H7 (cell line): Measurements from ENCODE around the gene GALNT1. TPM values are rescaled to one million over a fixed set of nuclear protein-coding genes. Genes with fewer than 3 reads are reported as not detected.

Experiments used
- DNase-seq: peaks from one replicate; pipeline ENCODE4 v3.0.0; 2012
- H3K27me3 ChIP-seq: 2 replicates; pipeline ENCODE4 v1.6.0; 2011; ENCODE audit warnings: mild to moderate bottlenecking, low read length; ENCODE audit not compliant: control insufficient read depth, insufficient read depth
- H3K36me3 ChIP-seq: replicated peaks from 2 replicates; pipeline ENCODE4 v1.5.1; 2011; ENCODE audit warnings: low read length; ENCODE audit not compliant: control insufficient read depth, insufficient read depth
- H3K4me3 ChIP-seq: 2 replicates; pipeline ENCODE4 v1.5.1; 2011; ENCODE audit warnings: low read depth, mild to moderate bottlenecking, control low read depth, low read length, moderate library complexity; ENCODE audit not compliant: insufficient read depth
- total RNA-seq: library from RNA; depleted of rRNA; stranded (reverse); fragments of >200 nt; shearing (Covaris generic); gene quantifications from 2 replicates; pipeline ENCODE4 v1.2.3, GENCODE V29; 2014

Gene GALNT1
- total RNA-seq, 1 experiment from 2014 or later = 83.3 TPM

- DNase-seq = no peak
- H3K36me3 ChIP-seq = peaks cover 3% of the 10 kb centered on the region; the same call in 1 of the 2 replicates
- no peaks in the 10 kb centered on the region for H3K27me3 ChIP-seq
- no peak overlapping the region for H3K4me3 ChIP-seq
Measured at GRCh38 chr18:35693829-35694228, 112.3 kb downstream of the GALNT1 start.

GRCh38 chr18:35694808-35695207 is 113.3 kb downstream of the GALNT1 start:
- Histone ChIP-seq H3K36me3 (peaks cover 3% of the 10 kb centered on the region; the same call in 1 of the 2 replicates), H3K27me3 (no peaks in the 10 kb centered on the region), H3K4me3 (no peak overlapping the region)
- no peak for DNase-seq

GRCh38 chr18:35695384-35695783 is 113.8 kb downstream of the GALNT1 start:
- no peaks in the 10 kb centered on the region for H3K27me3 ChIP-seq
- no peak overlapping the region for H3K4me3 ChIP-seq
- DNase-seq = no peak
- H3K36me3 ChIP-seq = peaks cover 3% of the 10 kb centered on the region; the same call in 1 of the 2 replicates

- DNase-seq = no peak
- peaks cover 3% of the 10 kb centered on the region; the same call in 1 of the 2 replicates for H3K36me3 ChIP-seq
- no peaks in the 10 kb centered on the region for H3K27me3 ChIP-seq
- H3K4me3 ChIP-seq = no peak overlapping the region
Measured at GRCh38 chr18:35695803-35696202, 114.3 kb downstream of the GALNT1 start.

GRCh38 chr18:35696307-35696706 is 114.8 kb downstream of the GALNT1 start:
- no peak for DNase-seq
- H3K27me3 ChIP-seq = no peaks in the 10 kb centered on the region
- no peak overlapping the region for H3K4me3 ChIP-seq
- H3K36me3 ChIP-seq = peaks cover 3% of the 10 kb centered on the region

GRCh38 chr18:35697869-35698268 is 116.3 kb downstream of the GALNT1 start:
- no peak for DNase-seq
- no peaks in the 10 kb centered on the region for H3K27me3 ChIP-seq
- H3K4me3 ChIP-seq = no peak overlapping the region
- H3K36me3 ChIP-seq = peaks cover 3% of the 10 kb centered on the region

GRCh38 chr18:35703043-35703688 is 121.6 kb downstream of the GALNT1 start:
- Histone ChIP-seq H3K4me3 (no peak overlapping the region), H3K27me3 (no peaks in the 10 kb centered on the region), H3K36me3 (no peaks in the 10 kb centered on the region; the same call in 1 of the 2 replicates)
- DNase-seq = no peak

GRCh38 chr18:35705988-35706387 is 124.4 kb downstream of the GALNT1 start:
- DNase-seq = no peak

GRCh38 chr18:35707247-35707646 is 125.7 kb downstream of the GALNT1 start:
- H3K27me3 ChIP-seq = no peaks in the 10 kb centered on the region
- no peaks in the 10 kb centered on the region for H3K36me3 ChIP-seq
- DNase-seq = no peak
- H3K4me3 ChIP-seq = no peak overlapping the region

More at GRCh38 chr18:35705988-35706387, 124.4 kb downstream of the GALNT1 start:
- Histone ChIP-seq H3K4me3 (no peak overlapping the region), H3K27me3 (no peaks in the 10 kb centered on the region), H3K36me3 (no peaks in the 10 kb centered on the region; the same call in 1 of the 2 replicates)

GRCh38 chr18:35707674-35708073 is 126.1 kb downstream of the GALNT1 start:
- no peak overlapping the region for H3K4me3 ChIP-seq
- no peaks in the 10 kb centered on the region for H3K36me3 ChIP-seq
- no peak for DNase-seq
- H3K27me3 ChIP-seq = no peaks in the 10 kb centered on the region

- H3K4me3 ChIP-seq = no peak overlapping the region
- no peak for DNase-seq
- H3K27me3 ChIP-seq = no peaks in the 10 kb centered on the region
- H3K36me3 ChIP-seq = no peaks in the 10 kb centered on the region
Measured at GRCh38 chr18:35710581-35710980, 129.0 kb downstream of the GALNT1 start.

GRCh38 chr18:35711227-35711626 is 129.7 kb downstream of the GALNT1 start:
- no peak overlapping the region for H3K4me3 ChIP-seq
- no peaks in the 10 kb centered on the region for H3K27me3 ChIP-seq
- no peak for DNase-seq
- H3K36me3 ChIP-seq = no peaks in the 10 kb centered on the region

- no peak for DNase-seq
- H3K36me3 ChIP-seq = no peaks in the 10 kb centered on the region
Measured at GRCh38 chr18:35713545-35713944, 132.0 kb downstream of the GALNT1 start.

GRCh38 chr18:35714539-35714938 is 133.0 kb downstream of the GALNT1 start:
- no peaks in the 10 kb centered on the region for H3K36me3 ChIP-seq
- no peaks in the 10 kb centered on the region for H3K27me3 ChIP-seq
- DNase-seq = no peak
- no peak overlapping the region for H3K4me3 ChIP-seq

More at GRCh38 chr18:35713545-35713944, 132.0 kb downstream of the GALNT1 start:
- Histone ChIP-seq H3K4me3 (no peak overlapping the region), H3K27me3 (no peaks in the 10 kb centered on the region)

- H3K4me3 ChIP-seq = no peak overlapping the region
- no peaks in the 10 kb centered on the region for H3K36me3 ChIP-seq
- DNase-seq = no peak
- no peaks in the 10 kb centered on the region for H3K27me3 ChIP-seq
Measured at GRCh38 chr18:35715139-35715538, 133.6 kb downstream of the GALNT1 start.
